ENCODE data around the gene BAZ1B. TPM values are rescaled to one million over a fixed set of nuclear protein-coding genes. Genes with fewer than 3 reads are reported as not detected.

BAZ1B gene
- total RNA-seq, 4 donors from 2014 or later, result 31.2 to 47.0 (median 42.0) TPM

DNA sequence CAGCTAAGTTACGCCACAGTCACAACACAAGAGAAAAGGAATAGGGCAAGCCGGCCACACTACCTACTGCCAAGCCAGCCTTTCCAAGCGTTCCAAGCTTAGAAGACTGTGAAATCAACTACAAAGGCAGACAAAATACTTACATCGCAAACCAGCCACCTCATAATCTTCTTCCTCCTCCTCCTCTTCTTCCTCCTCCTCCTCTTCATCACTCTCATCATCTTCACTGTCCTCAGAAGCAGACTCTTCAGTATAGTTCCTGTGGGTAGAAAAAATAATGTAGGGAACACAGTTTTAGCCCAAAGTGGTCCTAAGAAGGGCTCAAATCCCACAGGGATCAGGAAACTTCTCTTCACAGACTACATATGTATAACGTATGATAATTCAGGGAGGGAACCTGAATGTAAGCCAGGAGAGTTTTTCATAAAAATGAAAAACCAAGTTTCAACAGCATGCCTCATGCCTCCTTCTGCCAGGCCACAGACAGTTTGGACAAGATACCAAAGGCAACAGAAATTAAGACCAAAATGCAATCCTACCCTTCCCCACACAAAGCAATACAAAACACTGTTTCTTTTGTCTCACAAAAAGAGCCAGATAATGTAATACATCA lies 74.9 kb downstream of the BAZ1B start:
- intact Hi-C loops (cut with DNase I; ENCODE audit: low total_unique reads), result loop anchor here (2.0 kb wide), 1 partner anchor 14 kb away; the partner anchor contains the start of gene FZD9
- Histone ChIP-seq H3K9me3 (no peaks in the 10 kb centered on the region), H3K27ac (no peak overlapping the region), H3K36me3 (peaks cover 0 to 88% of the 10 kb centered on the region in 2 donors), H3K4me1 (peaks cover 20 to 26% of the 10 kb centered on the region in 2 donors), H3K27me3 (no peaks in the 10 kb centered on the region), H3K4me3 (no peak overlapping the region)
- TF ChIP-seq, protein P1, sequence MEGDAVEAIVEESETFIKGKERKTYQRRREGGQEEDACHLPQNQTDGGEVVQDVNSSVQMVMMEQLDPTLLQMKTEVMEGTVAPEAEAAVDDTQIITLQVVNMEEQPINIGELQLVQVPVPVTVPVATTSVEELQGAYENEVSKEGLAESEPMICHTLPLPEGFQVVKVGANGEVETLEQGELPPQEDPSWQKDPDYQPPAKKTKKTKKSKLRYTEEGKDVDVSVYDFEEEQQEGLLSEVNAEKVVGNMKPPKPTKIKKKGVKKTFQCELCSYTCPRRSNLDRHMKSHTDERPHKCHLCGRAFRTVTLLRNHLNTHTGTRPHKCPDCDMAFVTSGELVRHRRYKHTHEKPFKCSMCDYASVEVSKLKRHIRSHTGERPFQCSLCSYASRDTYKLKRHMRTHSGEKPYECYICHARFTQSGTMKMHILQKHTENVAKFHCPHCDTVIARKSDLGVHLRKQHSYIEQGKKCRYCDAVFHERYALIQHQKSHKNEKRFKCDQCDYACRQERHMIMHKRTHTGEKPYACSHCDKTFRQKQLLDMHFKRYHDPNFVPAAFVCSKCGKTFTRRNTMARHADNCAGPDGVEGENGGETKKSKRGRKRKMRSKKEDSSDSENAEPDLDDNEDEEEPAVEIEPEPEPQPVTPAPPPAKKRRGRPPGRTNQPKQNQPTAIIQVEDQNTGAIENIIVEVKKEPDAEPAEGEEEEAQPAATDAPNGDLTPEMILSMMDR (IDR thresholded peaks at IDR 0.05 in 4 of 5, conservative IDR thresholded peaks at IDR 0.05 in 1 of 5), result no peak
- no peak for TF ChIP-seq POLR2A (IDR thresholded peaks at IDR 0.05)
- ATAC-seq (no peak), DNase-seq (no peak)
- in situ Hi-C loops (cut with MboI; ENCODE audit: low sequenced_read_pairs in 4 of 4), result loop anchor here (5.0 to 10.0 kb wide), 3 partner anchors 102 to 112 kb away; no protein-coding TSS in a partner anchor

DNA sequence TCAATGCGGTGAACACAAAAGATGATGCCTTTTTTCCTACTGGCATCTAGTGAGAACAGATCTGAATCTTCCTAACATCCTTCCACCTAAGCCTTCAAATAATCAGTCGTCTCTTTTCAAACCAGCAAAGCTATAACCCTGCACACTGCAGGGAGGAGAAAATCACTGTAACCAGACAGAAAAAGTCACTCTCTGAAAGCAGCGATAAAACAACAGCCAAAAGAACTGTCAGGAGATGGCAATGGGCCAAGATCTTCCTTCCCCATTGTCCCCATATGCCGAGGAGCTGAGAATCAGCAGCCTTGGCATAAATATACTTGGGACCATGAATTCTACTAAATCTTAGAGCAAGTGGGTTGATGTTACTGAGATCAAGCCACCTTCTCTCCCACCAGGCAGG lies 75.4 kb downstream of the BAZ1B start:
- no peak for ATAC-seq
- H3K27ac ChIP-seq, result no peak overlapping the region
- TF ChIP-seq POLR2A (IDR thresholded peaks at IDR 0.05), result no peak
- TF ChIP-seq, protein P1 (IDR thresholded peaks at IDR 0.05 in 4 of 5, conservative IDR thresholded peaks at IDR 0.05 in 1 of 5), result no peak
- intact Hi-C loops (cut with DNase I; ENCODE audit: low total_unique reads) (loop anchor here (2.0 kb wide), 1 partner anchor 14 kb away; the partner anchor contains the start of gene FZD9), in situ Hi-C loops (cut with MboI; ENCODE audit: low sequenced_read_pairs in 4 of 4) (loop anchor here (5.0 to 10.0 kb wide), 3 partner anchors 102 to 112 kb away; no protein-coding TSS in a partner anchor)
- peaks cover 20 to 26% of the 10 kb centered on the region in 2 donors for H3K4me1 ChIP-seq
- H3K36me3 ChIP-seq, result peaks cover 0 to 91% of the 10 kb centered on the region in 2 donors
- no peaks in the 10 kb centered on the region for H3K9me3 ChIP-seq
- no peak for DNase-seq
- no peak overlapping the region for H3K4me3 ChIP-seq
- H3K27me3 ChIP-seq, result no peaks in the 10 kb centered on the region

DNA sequence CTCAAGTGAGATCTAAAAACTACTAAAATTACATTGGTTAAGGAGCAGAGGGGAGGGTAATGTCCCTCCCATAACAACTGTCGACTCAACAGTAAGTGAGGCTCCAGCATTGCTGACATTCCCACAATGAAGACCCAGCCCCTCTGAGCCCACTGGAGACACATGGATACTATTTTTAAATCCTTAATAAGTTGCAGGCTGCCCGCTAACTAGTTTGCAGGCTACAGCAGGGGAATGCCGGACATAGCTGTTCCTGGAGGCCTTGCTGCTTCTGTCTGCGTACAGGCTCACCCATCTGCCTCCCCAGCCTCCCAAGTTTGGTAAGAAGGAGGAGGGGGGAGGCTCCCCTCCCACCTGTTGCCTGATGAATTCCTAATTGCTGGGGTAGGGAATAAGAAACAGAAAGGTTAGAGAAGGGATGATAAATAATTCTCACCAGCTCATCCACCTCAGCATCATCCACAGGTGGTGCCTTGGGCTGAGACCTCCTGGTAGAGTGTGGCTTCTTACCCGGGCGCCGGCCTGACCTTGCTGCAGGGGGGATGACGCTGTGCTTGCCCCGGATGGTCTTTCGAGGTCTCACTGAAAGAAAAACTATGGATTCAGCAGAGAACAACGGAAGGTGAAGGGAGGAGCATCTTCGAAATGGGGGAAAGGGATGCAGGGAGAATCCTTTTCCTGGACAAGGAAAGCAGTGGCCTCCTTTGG lies 78.4 kb downstream of the BAZ1B start:
- H3K36me3 ChIP-seq, result peaks cover 0 to 78% of the 10 kb centered on the region in 2 donors
- intact Hi-C loops (cut with DNase I; ENCODE audit: low total_unique reads), result no loop called here
- TF ChIP-seq POLR2A (IDR thresholded peaks at IDR 0.05), result no peak
- TF ChIP-seq, protein P1 (IDR thresholded peaks at IDR 0.05 in 4 of 5, conservative IDR thresholded peaks at IDR 0.05 in 1 of 5), result no peak
- H3K4me3 ChIP-seq, result no peak overlapping the region
- in situ Hi-C loops (cut with MboI; ENCODE audit: low sequenced_read_pairs in 4 of 4), result loop anchor here in 3 of 4 donors (10.0 kb wide), 2 partner anchors 99 to 109 kb away; no protein-coding TSS in a partner anchor
- H3K27me3 ChIP-seq, result no peaks in the 10 kb centered on the region
- H3K27ac ChIP-seq, result peak overlapping the region in 2 of 4 donors; percentile 7 to 71
- ATAC-seq (no peak), DNase-seq (no peak)
- H3K4me1 ChIP-seq, result peaks cover 12 to 22% of the 10 kb centered on the region in 2 donors
- H3K9me3 ChIP-seq, result no peaks in the 10 kb centered on the region

DNA sequence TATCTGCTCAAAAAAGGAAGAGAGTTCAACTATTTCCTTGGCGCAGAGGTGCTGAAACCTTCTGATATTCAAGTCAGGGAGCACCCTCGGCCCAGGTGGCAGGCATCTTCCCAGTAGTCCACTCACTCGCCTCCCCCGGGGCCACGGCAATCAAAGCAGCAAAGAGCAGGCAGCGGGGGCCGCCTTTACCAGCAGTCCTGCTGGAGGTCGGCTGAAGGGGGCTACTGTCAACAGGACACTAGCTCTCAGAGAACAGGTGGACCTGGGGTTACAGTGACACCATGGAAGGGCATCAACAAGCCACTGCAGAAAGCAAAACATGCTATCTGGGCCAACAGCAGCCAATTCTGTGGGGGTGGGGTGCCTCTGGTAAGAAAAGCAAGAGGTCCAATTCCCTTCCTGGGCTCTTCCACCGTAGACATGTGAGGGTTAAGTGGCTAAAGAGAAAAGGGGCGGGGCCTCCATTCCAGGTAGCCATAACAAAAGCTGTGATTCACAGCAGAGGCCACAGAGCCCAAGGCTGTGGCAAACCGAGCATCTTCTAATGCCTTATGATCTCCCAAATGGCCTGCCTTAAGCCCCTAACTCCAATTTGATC lies 79.1 kb downstream of the BAZ1B start:
- in situ Hi-C loops (cut with MboI; ENCODE audit: low sequenced_read_pairs in 4 of 4) (loop anchor here in 3 of 4 donors (10.0 kb wide), 2 partner anchors 98 to 108 kb away; no protein-coding TSS in a partner anchor), intact Hi-C loops (cut with DNase I; ENCODE audit: low total_unique reads) (no loop called here)
- Histone ChIP-seq H3K36me3 (peaks cover 0 to 71% of the 10 kb centered on the region in 2 donors), H3K27ac (no peak overlapping the region), H3K4me3 (no peak overlapping the region), H3K4me1 (peaks cover 7 to 18% of the 10 kb centered on the region in 2 donors), H3K9me3 (no peaks in the 10 kb centered on the region), H3K27me3 (no peaks in the 10 kb centered on the region)
- ATAC-seq (no peak), DNase-seq (no peak)
- no peak for TF ChIP-seq POLR2A (IDR thresholded peaks at IDR 0.05)
- TF ChIP-seq, protein P1 (IDR thresholded peaks at IDR 0.05 in 4 of 5, conservative IDR thresholded peaks at IDR 0.05 in 1 of 5), result no peak
